Regular cardiac myocyte (primary cell): Measurements from ENCODE around the gene TES. TPM values are rescaled to one million over a fixed set of nuclear protein-coding genes. Genes with fewer than 3 reads are reported as not detected.

ENCODE experiments used
- total RNA-seq: library from RNA; depleted of rRNA; stranded (reverse); fragments of >200 nt; gene quantifications from 2 replicates; pipeline ENCODE4 v1.2.3, GENCODE V29; 2014

Gene TES, protein sequence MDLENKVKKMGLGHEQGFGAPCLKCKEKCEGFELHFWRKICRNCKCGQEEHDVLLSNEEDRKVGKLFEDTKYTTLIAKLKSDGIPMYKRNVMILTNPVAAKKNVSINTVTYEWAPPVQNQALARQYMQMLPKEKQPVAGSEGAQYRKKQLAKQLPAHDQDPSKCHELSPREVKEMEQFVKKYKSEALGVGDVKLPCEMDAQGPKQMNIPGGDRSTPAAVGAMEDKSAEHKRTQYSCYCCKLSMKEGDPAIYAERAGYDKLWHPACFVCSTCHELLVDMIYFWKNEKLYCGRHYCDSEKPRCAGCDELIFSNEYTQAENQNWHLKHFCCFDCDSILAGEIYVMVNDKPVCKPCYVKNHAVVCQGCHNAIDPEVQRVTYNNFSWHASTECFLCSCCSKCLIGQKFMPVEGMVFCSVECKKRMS
- total RNA-seq = 88.2 and 102 TPM in 2 replicates

DNA sequence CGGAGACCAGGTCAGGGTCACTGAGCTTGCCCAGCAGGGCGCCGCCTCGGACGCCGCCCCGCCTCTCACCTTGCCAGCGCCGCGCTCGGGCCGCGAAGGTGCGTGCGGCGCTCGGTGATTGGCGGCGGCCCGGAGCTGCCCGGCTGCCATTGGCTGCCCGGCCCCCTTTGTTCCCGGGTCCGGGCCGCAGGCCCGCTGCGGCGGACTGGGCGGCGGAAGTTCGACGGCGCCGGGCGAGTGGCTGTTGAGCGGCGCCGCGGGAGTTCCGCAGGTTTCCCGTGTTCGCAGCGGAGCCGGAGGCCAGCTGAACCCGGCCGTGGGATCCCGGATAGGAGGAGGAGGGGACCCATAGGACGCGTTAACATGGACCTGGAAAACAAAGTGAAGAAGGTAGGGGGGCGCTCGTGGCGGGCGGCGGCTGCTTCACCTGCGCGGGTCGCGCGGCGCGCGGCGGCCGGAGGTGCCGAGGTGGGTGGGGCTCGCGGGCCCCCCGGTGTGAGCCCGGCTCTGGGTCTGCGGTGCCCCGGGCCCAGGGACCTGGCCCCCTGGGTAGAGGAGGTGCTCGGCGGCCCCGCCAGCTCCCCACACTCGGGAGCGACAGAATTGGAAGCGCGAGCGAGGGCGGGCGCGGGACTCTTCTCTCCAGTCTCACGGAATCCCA is at the start of gene TES:
TSS of gene TES (plus strand) at position 195 of the 661 bp plus-strand sequence. CDS start at position 364, 169 bp downstream.

Other genes starting within 250 kb of the TES start
- gene TFEC, start 179.8 kb upstream of the TES start, total RNA-seq = 0.28 TPM in 1 of 2 replicates, not detected in the other